DMS 273 (cell line): ENCODE data around the gene NDUFA7.
"Not testable (repeated sequence)": the region's sequence is repeated elsewhere in the genome, so short reads cannot be mapped to it uniquely, and the experiment has no call there.

Experiments used
- DNase-seq: peaks from one replicate; lab custom pipeline; 2025; ENCODE audit not compliant: unreplicated experiment; lab: John Stamatoyannopoulos, UW

NDUFA7 gene

DNA sequence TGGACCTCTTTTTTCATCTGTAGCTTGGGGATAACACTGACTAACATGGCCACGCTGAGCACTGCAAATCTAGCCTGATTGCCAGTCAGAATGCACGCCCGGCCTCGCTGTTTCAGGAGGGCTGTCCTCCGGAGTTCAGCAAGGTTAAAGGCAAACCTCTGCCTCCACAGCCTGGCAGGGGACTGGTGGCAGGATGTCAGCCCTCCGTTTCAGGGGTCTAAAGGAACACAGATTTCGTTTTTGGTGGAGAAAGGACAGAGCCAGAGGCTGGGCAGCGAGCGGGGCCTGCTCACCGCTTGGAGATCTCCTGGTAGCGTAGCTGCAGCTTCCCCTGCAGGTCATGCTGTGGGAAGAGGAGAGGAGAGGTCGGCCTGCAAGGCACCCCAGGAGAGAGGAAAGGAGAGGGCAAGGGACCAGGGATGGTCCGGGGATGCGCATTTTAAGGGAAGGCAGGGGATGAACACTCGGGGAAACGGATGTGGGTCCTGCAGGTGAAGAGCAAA is 560 bp downstream of the NDUFA7 start:
- no peak for DNase-seq

DNA sequence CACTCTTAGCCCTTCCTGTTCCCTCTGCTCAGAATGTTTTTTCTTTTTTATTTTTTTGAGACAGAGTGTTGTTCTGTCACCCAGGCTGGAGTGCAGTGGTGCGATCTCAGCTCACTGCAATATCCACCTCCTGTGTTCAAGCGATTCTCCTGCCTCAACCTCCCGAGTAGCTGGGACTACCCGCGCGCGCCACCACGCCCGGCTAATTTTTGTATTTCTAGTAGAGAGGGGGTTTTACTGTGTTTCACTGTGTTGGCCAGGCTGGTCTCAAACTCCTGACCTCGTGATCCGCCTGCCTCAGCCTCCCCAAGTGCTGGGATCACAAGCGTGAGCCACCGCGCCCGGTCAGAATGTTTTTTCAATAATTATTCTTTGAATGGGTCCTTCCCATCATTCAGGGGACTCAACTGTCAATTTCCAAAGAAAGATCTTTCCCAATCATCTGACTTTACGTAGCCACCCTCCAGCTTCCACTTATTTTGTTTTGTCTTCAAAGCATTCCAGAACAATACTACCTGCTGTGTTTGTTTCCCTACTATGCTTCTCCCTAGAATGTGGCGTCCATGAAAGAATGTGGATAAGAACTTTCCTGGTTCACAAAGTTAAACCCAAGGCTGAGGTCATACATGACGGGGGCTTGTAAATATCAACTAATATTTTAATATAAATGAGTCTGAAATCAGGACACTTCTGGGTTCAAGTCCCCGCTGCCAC is 1.2 kb downstream of the NDUFA7 start:
- no peak for DNase-seq

DNA sequence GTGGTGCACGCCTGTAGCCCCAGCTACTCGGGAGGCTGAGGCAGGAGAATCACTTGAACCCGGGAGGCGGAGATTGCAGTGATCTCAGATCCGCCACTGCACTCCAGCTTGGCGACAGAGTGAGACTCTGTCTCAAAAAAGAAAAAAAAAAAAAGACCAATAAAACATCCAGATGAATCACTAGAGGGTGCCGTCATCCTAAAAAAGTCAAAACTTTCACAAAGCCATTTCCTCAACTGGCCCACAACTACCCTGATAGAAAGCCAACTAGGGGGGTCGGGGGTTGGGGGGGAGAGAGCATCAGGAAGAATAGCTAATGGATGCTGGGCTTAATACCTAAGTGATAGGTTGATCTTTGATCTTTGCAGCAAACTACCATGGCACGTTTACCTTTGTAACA is 2.3 kb downstream of the NDUFA7 start:
- not testable (repeated sequence) for DNase-seq

DNA sequence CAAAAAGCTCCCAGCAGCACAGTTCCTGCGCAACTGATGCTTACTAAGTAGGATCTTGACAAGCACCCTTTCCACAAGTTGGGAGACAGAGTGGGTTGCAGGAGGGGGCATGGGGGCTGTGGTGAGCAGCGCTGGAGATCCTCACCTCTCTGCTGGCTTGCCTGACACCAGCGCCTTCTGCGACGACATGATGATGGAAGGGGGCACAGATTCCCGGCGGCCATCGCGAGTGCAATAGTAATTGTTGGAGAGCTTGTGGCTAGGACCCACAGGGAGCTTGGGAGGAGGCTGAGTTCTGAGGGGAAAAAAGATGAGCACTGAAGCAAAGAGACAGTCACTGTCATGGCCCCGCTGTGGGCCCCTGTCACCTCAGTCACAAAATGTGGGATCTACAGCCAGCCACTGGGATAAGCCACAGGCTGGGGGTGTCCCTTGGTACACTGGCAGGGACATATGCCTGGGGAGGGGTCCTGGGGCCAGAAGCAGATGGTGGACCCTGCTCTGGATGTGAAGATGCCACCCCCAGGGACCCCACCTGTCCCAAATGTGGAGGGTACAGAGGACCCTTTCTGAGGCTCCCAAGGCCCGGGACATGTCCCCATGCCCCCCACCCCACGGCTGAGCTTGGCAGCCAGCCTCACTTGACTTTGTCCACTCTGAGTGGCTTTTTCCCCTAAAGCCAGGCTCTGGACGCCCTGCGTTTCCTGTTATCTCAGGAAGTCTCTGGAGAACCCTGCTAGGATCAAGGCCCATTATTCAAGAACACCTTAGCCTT is 4.6 kb downstream of the NDUFA7 start:
- DNase-seq = no peak

DNA sequence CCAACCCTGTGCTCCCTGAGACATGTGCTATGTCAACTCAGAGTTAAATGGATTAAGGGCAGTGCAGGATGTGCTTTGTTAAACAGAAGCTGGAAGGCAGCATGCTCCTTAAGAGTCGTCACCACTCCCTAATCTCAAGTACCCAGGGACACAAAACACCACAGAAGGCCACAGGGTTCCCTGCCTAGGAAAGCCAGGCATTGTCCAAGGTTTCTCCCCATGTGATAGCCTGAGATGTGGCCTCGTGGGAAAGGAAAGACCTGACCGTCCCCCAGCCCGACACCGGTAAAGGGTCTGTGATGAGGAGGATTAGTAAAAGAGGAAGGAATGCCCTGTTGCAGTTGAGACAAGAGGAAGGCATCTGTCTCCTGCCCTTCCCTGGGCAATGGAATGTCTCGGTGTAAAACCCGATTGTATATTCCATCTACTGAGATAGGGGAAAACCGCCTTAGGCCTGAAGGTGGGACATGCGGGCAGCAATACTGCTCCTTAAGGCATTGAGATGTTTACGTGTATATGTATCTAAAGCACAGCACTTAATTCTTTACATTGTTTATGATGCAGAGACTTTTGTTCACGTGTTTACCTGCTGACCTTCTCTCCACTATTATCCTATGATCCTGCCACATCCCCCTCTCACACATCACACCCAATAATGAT is 6.1 kb downstream of the NDUFA7 start:
- DNase-seq = not testable (repeated sequence)

DNA sequence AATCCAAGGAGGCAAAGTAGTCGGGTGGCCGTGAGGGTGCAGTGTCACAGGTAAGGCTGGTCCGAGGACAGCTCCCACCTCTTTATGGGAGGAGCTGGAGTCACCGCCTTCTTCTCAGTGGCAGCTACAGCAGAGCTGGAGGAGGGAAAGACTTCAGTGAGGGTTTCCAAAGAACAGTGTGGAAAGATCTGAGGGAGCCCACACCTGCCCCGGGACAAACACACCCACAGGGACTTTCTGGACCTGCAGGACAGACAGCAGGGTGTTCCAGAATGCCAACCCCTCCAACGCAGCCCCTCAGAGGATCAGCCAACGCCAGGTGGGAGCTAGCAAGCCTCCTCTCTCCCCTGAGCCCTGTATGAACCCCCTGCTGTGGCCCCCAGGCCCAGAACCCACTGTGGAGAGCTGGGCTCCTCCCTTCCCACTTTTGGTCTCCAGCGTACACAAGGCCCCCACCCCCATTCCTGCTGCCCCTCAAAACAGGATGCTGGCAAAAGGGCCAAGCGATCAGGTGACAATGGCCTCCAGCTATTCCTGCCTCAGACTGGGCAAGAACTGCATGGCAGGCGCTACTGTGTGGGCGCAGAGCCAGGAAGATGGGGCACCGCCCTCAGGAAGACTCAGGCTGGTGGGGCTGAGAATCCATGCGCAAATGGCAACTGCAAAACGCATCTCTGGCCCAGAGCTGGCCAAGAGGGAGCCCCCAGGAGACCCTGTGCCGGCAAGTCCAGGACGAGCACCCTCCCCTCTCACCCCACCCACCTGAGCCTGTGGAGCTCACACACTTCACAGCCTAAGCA is 9.5 kb downstream of the NDUFA7 start:
- peak; percentile 50 for DNase-seq

DNA sequence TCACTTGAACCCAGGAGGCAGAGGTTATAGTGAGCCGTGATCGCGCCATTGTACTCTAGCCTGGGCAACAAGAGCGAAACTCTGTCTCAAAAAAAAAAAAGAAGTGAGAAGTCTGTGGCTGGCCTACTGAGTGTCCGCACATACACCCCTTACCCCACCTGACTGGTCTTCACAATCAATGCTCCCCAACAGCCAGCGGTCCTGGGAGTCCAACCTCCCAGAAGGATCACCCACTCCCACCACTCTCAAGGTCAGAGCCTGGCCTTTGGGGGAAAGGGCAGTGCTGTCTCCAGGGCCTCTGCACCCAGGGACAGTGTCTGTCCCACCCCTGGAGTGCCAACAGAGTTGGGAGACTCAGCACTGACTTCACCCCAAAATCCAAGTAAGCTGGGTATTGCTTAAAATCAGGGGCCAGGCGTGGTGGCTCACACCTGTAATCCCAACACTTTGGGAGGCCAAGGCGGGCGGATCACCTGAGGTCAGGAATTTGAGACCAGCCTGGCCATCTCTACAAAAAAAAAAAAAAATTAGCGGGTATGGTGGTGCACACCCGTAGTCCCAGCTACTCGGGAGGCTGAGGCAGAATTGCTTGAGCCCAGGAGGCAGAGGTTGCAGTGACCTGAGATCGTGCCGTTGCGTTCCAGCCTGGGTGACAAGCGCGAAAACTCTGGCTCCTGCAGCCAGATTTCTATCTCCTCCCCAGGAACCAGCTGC is 10.7 kb downstream of the NDUFA7 start:
- no peak for DNase-seq

DNA sequence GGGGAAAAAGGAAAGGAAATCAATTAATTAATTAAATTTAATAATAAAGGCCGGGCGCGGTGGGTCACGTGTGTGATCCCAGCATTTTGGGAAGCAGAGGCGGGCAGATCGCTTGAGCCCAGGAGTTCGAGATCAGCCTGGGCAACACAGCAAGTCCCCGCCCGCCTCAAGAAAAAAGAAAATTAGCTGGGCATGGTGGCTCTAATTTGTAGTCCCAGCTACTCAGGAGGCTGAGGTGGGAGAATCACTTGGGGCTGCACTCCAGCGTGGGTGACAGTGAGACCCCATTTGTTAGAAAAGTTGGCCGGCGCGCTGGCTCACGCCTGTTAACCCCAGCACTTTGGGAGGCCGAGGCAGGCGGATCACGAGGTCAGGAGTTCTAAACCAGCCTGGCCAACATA is 12.3 kb downstream of the NDUFA7 start:
- DNase-seq = no peak

DNA sequence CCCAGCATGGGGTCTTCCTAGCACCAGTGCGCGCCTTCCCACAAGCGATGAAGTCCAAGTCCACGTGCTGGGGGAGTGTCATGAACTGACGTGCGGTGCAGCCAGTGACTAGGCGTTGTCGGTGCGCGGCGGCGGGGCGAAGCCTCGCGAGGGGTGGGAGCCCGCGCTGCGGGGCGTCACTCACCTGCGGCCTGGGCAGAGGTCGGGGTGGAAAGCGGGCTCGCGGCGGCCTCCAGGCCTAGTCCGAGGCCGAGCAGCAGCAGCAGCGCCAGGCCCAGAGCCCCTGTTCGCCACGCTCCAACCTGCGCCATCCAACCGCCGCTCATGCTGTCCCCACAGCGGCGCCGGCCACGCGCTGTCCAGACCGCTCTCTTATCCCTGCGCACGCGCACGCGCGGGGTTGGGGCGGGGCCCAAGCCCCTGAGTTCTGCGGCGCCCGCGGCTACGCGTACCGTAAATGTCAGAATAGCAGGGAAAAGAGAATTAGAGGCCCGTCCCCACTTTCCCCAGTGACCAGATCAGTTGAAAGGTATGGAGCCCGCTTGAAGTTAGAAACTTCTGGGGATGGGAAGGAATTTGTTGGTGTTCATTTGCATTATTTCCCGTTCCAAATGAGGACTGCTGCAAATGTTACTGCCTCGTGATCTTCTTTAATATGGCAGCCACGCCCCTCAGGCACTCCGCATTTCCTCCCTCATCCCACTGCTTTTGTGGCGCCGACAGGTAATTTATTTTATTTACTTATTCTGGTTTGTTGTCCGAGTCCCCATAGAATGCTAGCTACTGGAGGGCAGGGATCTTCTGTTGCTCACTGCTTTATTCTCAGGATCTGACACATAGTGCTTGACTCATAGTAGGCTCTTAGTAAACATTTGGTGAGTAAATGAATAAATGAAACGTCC is 13.0 kb downstream of the NDUFA7 start, which contains the start of gene CD320:
TSS of gene CD320 (minus strand) at position 394 of the 902 bp plus-strand sequence. CDS start at position 326, 68 bp downstream.
- peak; percentile 98 for DNase-seq

DNA sequence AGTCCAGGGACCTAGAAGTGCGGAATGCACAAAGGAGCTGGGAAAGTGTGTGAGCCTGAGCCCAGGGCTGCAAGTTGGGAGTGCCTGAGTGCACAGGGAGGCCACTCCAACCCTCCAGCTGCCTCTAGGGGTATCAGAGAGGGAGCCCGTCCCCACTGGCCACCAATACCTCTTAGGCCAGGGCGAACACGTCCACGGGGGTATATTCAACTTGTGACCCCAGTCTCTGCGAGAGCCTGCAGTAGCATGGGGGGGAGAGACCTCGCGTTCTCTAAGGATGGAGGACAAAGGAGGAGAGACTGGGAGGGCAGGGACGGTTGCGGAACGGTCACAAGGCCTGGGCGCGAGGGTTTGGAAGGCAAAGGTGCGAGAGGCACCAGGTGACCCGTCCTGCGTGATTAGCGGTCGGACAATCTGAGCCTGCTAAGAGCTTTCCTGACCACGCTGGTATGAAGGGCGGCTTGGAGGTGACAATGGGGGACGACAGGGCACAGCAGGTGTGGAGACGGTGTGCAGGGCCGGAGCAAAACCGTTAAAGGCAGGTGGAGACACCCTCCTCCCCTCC is 13.7 kb downstream of the NDUFA7 start:
- DNase-seq = peak; percentile 70

DNA sequence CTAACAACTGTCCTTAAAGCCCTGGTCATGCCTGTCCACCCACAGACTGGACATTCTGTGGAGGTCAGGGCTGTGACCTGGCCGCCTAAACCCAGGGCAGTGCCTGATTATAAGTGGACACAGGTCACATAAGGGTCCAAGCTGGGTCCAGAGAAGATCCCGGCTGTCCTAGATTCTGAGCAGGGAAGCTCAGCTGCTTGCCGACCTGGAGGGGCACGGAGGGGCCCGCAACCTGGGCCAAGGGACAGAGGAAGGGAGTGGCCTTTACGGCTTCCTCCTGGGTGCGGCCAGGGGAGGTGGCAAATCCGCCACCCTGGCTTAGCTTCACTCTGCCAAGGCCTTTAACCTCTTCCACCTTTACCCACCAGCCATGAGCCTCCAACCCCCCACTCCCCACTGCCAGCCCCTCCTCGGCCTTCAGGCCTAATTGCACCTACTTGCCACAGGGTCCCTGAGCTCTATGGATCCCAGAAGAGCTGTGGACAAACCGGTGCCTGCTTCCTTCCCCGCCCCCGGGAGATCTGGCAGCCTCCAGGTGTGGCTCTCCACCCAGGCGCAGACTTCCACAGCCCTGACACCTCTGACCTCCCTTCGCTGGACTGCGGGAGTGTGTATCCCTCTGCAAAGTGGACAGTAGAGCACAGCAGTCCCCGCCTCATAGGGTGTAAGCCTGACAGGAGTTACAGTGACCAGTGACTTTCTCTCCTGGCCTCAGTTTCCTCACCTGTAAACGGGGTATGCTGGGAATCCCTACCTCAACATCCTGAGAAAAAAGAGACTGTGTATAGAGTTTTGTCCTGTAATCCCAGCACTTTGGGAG is 14.7 kb downstream of the NDUFA7 start:
- DNase-seq = no peak

DNA sequence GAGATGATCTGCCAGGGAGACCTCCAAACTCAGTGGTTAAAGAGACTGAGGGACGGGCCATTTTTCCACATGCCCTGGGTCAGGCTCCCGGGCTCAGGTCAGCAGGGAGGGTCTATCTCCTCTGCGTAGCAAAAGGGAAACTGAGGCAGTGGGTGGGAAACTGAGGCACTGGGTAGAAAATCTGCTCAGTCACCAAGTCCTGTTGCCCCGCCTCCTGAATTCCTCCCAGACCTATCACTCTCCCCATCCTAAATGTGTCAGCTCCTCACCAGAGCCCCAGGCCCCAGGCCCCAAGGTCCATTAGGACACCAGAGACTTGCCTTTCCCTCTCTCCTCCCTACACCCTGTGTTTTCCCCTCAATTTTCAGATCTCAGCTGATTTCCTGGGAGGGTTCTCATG is 15.4 kb downstream of the NDUFA7 start:
- no peak for DNase-seq

DNA sequence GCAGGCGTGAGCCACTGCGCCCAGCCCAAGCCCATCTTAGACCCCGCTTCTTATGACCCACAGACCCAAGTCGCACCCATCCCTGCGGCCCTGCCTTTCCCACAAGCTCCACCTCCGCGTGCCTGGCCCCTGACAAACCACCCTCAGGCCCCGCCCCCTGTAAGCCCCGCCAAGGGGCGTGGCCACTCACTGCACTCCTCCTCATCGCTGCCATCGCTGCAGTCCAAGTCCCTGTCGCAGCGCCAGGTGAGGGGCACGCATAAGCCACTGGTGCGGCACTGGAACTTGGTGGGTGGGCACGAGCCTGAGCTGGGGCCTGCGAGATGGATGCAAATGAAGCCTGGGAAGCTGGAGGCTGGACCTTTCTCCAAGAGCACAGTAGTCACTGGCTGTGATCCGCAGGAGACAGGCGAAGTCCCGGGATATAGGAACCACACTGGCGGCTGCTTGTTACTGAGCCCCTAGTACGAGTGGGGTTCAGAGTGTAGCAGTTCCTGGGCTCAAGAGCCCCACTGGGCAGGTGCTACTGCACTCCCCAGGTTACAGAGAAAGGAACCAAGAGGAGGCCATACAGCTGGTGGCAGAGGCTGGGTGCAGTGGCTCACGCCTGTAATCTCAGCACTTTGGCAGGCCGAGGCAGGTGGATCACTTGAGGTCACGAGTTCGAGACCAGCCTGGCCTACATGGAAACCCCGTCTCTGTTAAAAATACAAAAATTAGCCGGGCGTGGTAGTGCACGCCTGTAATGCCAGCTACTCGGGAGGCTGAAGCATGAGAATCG is 16.1 kb downstream of the NDUFA7 start:
- peak; percentile 44 for DNase-seq

DNA sequence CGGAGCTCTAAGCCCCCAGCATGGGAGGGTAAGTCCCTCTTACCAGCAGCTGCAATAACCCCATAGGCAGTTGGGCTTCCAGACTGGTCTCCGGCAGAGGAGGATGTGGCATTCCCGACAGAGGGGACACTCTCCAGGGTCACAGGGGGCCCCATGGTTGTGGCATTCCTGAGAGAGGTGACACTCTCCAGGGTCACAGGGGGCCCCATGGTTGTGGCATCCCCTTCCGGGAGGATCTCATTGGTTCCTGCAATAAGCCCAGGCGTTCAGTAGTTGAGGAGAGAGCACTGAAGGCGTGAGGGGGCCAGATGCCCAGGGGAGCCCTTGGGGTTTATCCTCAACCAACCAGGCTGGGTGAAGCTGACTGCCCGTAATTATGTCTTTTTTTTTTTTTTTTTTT is 18.4 kb downstream of the NDUFA7 start:
- DNase-seq = peak; percentile 58

DNA sequence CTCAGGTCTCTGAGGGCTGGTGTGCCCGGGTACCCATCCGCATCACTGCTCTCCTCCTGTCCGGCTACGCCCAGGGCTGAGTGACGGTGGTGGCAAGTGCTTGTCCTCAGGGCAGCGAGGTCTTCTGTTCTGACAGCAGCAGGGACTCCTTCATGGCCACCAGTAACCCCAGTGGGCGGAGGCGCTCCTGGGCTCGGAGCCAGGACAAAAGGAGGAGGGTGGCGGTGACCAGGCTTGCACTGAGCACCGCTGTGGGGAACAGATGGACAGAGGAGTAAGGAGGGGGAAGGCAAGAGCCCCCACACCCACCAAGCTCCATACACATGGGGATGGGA is 18.9 kb downstream of the NDUFA7 start:
- peak; percentile 75 for DNase-seq

DNA sequence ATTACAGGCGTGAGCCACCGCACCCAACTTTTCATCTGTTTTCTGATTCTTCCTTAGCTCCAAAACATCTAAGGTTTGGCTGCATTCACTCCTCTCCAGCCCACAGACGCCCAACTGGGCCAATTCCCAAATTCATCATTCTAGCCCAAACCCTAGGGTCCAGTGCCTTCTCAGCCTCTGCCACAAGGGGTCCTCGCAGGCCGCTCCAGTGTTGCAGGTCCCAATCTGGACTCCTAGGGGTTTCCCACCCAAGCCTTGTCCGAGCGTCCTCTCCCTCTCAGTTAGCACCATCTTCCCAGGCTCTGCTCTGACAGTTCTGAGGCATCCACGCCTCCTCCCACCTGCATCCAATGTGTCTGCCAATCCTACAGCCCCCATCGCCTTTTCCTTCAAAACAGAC is 29.8 kb downstream of the NDUFA7 start:
- DNase-seq = not testable (repeated sequence)

DNA sequence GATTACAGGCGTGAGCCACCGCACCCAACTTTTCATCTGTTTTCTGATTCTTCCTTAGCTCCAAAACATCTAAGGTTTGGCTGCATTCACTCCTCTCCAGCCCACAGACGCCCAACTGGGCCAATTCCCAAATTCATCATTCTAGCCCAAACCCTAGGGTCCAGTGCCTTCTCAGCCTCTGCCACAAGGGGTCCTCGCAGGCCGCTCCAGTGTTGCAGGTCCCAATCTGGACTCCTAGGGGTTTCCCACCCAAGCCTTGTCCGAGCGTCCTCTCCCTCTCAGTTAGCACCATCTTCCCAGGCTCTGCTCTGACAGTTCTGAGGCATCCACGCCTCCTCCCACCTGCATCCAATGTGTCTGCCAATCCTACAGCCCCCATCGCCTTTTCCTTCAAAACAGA is 44.7 kb downstream of the NDUFA7 start:
- not testable (repeated sequence) for DNase-seq
